Tibial nerve (tissue), 4 donors: ENCODE measurements around the gene THYN1.

Source experiments
- CTCF ChIP-seq, 5 experiments: fragments of 200-600 bp in 3 of 5; fragments of 450-650 bp in 2 of 5; sonication (generic) in 3 of 5; IDR thresholded peaks; one replicate each; pipeline ENCODE4 v1.5.1; 2016 to 2019; ENCODE audit warnings: antibody characterized with exemption in 5 of 5, mild to moderate bottlenecking in 3 of 5, moderate library complexity in 2 of 5
- EP300 ChIP-seq, 2 donors: sonication (generic); formaldehyde crosslinking; IDR thresholded peaks; one replicate each; pipeline ENCODE4 v1.6.1; 2017; ENCODE audit warnings: antibody characterized with exemption in 2 of 2, mild to moderate bottlenecking in 1 of 2
- POLR2A ChIP-seq, 2 donors: fragments of 450-650 bp; IDR thresholded peaks; one replicate each; pipeline ENCODE4 v1.6.1; 2017; ENCODE audit warnings: antibody characterized with exemption in 2 of 2, mild to moderate bottlenecking in 2 of 2, moderate library complexity in 2 of 2

DNA sequence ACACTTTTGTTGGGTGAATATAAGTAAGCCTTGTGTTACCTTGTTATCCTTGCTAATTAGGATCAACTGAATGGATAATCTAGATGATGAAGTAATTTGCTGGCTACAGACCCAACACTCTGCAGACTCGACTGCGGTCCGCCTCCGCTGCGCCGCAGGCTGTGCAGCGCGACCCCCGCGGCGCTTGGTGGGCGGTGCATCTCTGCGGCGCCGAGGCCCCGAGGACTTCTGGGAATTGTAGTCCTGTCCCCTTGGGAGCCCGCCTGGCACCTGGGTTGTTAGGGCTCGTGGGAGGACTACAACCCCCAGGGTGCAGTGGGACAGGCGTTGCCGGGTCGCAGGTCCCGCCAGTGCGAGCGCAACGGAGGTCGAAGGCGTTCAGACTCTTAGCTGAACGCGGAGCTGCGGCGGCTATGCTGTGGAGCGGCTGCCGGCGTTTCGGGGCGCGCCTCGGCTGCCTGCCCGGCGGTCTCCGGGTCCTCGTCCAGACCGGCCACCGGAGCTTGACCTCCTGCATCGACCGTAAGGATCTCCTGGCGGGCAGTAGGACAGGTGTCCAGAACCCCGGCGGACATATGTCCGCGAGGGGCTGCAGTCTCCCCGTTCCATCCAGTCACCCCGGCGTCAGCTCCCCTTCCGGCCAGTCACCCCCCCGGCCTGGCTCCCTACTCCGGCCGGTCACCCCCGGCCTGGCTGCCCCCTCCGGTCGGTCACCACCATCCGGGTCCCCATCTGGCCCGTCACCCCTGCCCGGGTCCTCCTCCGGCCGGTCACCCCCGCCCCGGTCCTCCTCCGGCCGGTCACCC lies at the start of gene THYN1, which contains the start of gene ACAD8:
- peak; percentile 85 to 95 for TF ChIP-seq EP300 (IDR thresholded peaks at IDR 0.05)
- TF ChIP-seq CTCF (IDR thresholded peaks at IDR 0.05), result peak; percentile 16 to 73 (median 42)
- peak; percentile 47 to 71 for TF ChIP-seq POLR2A (IDR thresholded peaks at IDR 0.05)
